Measurements from ENCODE around the gene ABHD16B.

- no peak for TF ChIP-seq CTCF (IDR thresholded peaks at IDR 0.05)
- no peak for TF ChIP-seq PBX3 (IDR thresholded peaks at IDR 0.05)
- no peak for TF ChIP-seq CHD2 (IDR thresholded peaks at IDR 0.05; ENCODE audit: low read length, partially characterized antibody)
- no peak for TF ChIP-seq REST (IDR thresholded peaks at IDR 0.05)
- TF ChIP-seq EP300 (IDR thresholded peaks at IDR 0.05) = no peak
- no peak for TF ChIP-seq HOXA7 (CRISPR knock-in tag; IDR thresholded peaks at IDR 0.05)
- no peak for TF ChIP-seq RFX5 (IDR thresholded peaks at IDR 0.05)
- no peak for TF ChIP-seq CEBPB (IDR thresholded peaks at IDR 0.05)
- TF ChIP-seq POLR2A (IDR thresholded peaks at IDR 0.05; ENCODE audit: low read length) = no peak; the same call in 1 of the 2 replicates
- no peak for TF ChIP-seq ZSCAN20 (CRISPR knock-in tag; IDR thresholded peaks at IDR 0.05)
- TF ChIP-seq NPAS2 (CRISPR knock-in tag; IDR thresholded peaks at IDR 0.05; ENCODE audit: borderline replicate concordance) = no peak
- TF ChIP-seq KDM1A (IDR thresholded peaks at IDR 0.05; ENCODE audit: low read depth) = no peak
- TF ChIP-seq ELK1 (IDR thresholded peaks at IDR 0.05; ENCODE audit: low read depth, low read length) = no peak
- TF ChIP-seq MYC (IDR thresholded peaks at IDR 0.05; ENCODE audit: borderline replicate concordance, low read length) = no peak
Observed at GRCh38 chr20:63857764-63858392, 3.4 kb upstream of the ABHD16B start.

Data from A549 (cell line).